C4-2B (cell line): Measurements from ENCODE around the gene NABP2.
A peak's percentile ranks its signal among the peaks of the same experiment; 100 is the strongest.

Experiments
- H3K27ac ChIP-seq: fragments of 450-650 bp; 2 replicates; pipeline ENCODE4 v1.5.1; 2017
- CTCF ChIP-seq: fragments of 450-650 bp; conservative IDR thresholded peaks from 2 replicates; pipeline ENCODE4 v1.5.1; 2017; ENCODE audit warnings: mild to moderate bottlenecking
- ZFX ChIP-seq: fragments of 450-650 bp; IDR thresholded peaks from 2 replicates; pipeline ENCODE4 v1.6.1; 2017

Gene NABP2

GRCh38 chr12:56248711-56249110 lies 24.6 kb downstream of the NABP2 start:
- H3K27ac ChIP-seq = no peak overlapping the region
- TF ChIP-seq CTCF = no peak
- no peak for TF ChIP-seq ZFX

- no peak overlapping the region for H3K27ac ChIP-seq
- no peak for TF ChIP-seq ZFX
- TF ChIP-seq CTCF = no peak
Measured at GRCh38 chr12:56252649-56253048, 28.5 kb downstream of the NABP2 start.

- TF ChIP-seq ZFX (no peak), CTCF (no peak)
- H3K27ac ChIP-seq = no peak overlapping the region
Measured at GRCh38 chr12:56253091-56253490, 28.9 kb downstream of the NABP2 start.

GRCh38 chr12:56255671-56256070 lies 31.5 kb downstream of the NABP2 start:
- no peak overlapping the region for H3K27ac ChIP-seq
- TF ChIP-seq CTCF = no peak
- TF ChIP-seq ZFX = no peak

GRCh38 chr12:56256326-56256960 lies 32.3 kb downstream of the NABP2 start:
- TF ChIP-seq CTCF (no peak), ZFX (no peak)
- peak overlapping the region; percentile 80; the same call in 1 of the 2 replicates for H3K27ac ChIP-seq

GRCh38 chr12:56257071-56257470 lies 32.9 kb downstream of the NABP2 start:
- TF ChIP-seq ZFX = no peak
- TF ChIP-seq CTCF = no peak
- H3K27ac ChIP-seq = peak overlapping the region; percentile 80

- H3K27ac ChIP-seq = peak overlapping the region; percentile 80
- no peak for TF ChIP-seq ZFX
- TF ChIP-seq CTCF = no peak
Measured at GRCh38 chr12:56257491-56258067, 33.4 kb downstream of the NABP2 start.
